HUES64 (cell line): ENCODE measurements around the gene NTM.
"Not testable (repeated sequence)": the region's sequence is repeated elsewhere in the genome, so short reads cannot be mapped to it uniquely, and the experiment has no call there.

ENCODE experiments used
- H3K27ac ChIP-seq: 2 replicates; pipeline ENCODE4 v1.7.0; 2013; ENCODE audit warnings: low read depth, low read length, inconsistent platforms
- H3K27me3 ChIP-seq: 2 replicates; pipeline ENCODE4 v1.6.1; 2013; ENCODE audit warnings: mild to moderate bottlenecking, low read length; ENCODE audit not compliant: insufficient read depth
- H3K36me3 ChIP-seq: 2 replicates; pipeline ENCODE4 v1.6.1; 2013; ENCODE audit warnings: mild to moderate bottlenecking, low read length; ENCODE audit not compliant: insufficient read depth
- H3K4me1 ChIP-seq: 2 replicates; pipeline ENCODE4 v1.6.1; 2013; ENCODE audit warnings: mild to moderate bottlenecking, low read length, moderate library complexity; ENCODE audit not compliant: insufficient read depth
- H3K4me3 ChIP-seq: 2 replicates; pipeline ENCODE4 v1.5.1; 2013; ENCODE audit warnings: mild to moderate bottlenecking, low read length, moderate library complexity
- H3K9ac ChIP-seq: 2 replicates; pipeline ENCODE4 v1.6.1; 2013; ENCODE audit warnings: mild to moderate bottlenecking, low read depth, low read length
- H3K9me3 ChIP-seq: 2 replicates; pipeline ENCODE4 v1.6.1; 2013; ENCODE audit warnings: low read depth, low read length; ENCODE audit not compliant: insufficient read depth
- WGBS: fragments of 150-250, 120-280 bp; methylation state at CpG from one replicate; pipeline ENCODE4 v1.1.7; 2013; ENCODE audit warnings: missing lambda C conversion rate; 5-methylcytosine and 5-hydroxymethylcytosine counted together

Gene NTM

GRCh38 chr11:131680448-131680847 lies 310.0 kb downstream of the NTM start:
- not testable (repeated sequence) for H3K36me3 ChIP-seq, H3K9me3 ChIP-seq, H3K27me3 ChIP-seq, H3K27ac ChIP-seq, H3K9ac ChIP-seq, H3K4me3 ChIP-seq
- WGBS: 71% methylated on average over 1 of the region's 1 CpG
- peaks cover 17% of the 10 kb centered on the region for H3K4me1 ChIP-seq

GRCh38 chr11:131681920-131682319 lies 311.5 kb downstream of the NTM start:
- WGBS: 92% methylated on average over 9 of the region's 9 CpGs
- no peak overlapping the region for H3K4me3 ChIP-seq
- H3K9me3 ChIP-seq: no peaks in the 10 kb centered on the region
- no peak overlapping the region for H3K27ac ChIP-seq
- H3K27me3 ChIP-seq: no peaks in the 10 kb centered on the region
- H3K4me1 ChIP-seq: peaks cover 17% of the 10 kb centered on the region
- H3K9ac ChIP-seq: no peak overlapping the region
- no peaks in the 10 kb centered on the region for H3K36me3 ChIP-seq

- Histone ChIP-seq H3K9ac (no peak overlapping the region), H3K36me3 (no peaks in the 10 kb centered on the region), H3K27me3 (no peaks in the 10 kb centered on the region), H3K4me3 (no peak overlapping the region), H3K27ac (no peak overlapping the region), H3K9me3 (no peaks in the 10 kb centered on the region), H3K4me1 (peaks cover 14% of the 10 kb centered on the region)
- 89% methylated on average over 21 of the region's 22 CpGs for WGBS
These were observed 312.1 kb downstream of the NTM start for GRCh38 chr11:131682373-131683015.

- Histone ChIP-seq H3K4me3 (no peak overlapping the region), H3K27ac (no peak overlapping the region), H3K27me3 (peaks cover under 1% of the 10 kb centered on the region), H3K36me3 (no peaks in the 10 kb centered on the region), H3K9ac (no peak overlapping the region), H3K4me1 (peaks cover 9% of the 10 kb centered on the region), H3K9me3 (no peaks in the 10 kb centered on the region)
- 94% methylated on average over 5 of the region's 5 CpGs for WGBS
These were observed 312.7 kb downstream of the NTM start for GRCh38 chr11:131683131-131683530.

GRCh38 chr11:131683666-131684065 lies 313.3 kb downstream of the NTM start:
- Histone ChIP-seq H3K27me3 (peaks cover 6% of the 10 kb centered on the region), H3K4me1 (peaks cover 10% of the 10 kb centered on the region; the same call in 1 of the 2 replicates), H3K36me3 (no peaks in the 10 kb centered on the region), H3K27ac (no peak overlapping the region), H3K4me3 (no peak overlapping the region), H3K9me3 (no peaks in the 10 kb centered on the region), H3K9ac (no peak overlapping the region)
- 93% methylated on average over 11 of the region's 11 CpGs for WGBS

GRCh38 chr11:131684111-131685060 lies 314.0 kb downstream of the NTM start:
- Histone ChIP-seq H3K9me3 (no peaks in the 10 kb centered on the region), H3K9ac (no peak overlapping the region), H3K4me3 (no peak overlapping the region), H3K36me3 (no peaks in the 10 kb centered on the region), H3K27ac (no peak overlapping the region), H3K27me3 (peaks cover 12% of the 10 kb centered on the region), H3K4me1 (peaks cover 10% of the 10 kb centered on the region; the same call in 1 of the 2 replicates)
- 92% methylated on average over 15 of the region's 15 CpGs for WGBS

- peaks cover 12% of the 10 kb centered on the region for H3K27me3 ChIP-seq
These were observed 314.8 kb downstream of the NTM start for GRCh38 chr11:131685206-131685605.

GRCh38 chr11:131685906-131686305 lies 315.5 kb downstream of the NTM start:
- Histone ChIP-seq H3K27me3 (peaks cover 12% of the 10 kb centered on the region), H3K4me1 (peaks cover 10% of the 10 kb centered on the region; the same call in 1 of the 2 replicates)
- WGBS: 97% methylated on average over 3 of the region's 3 CpGs

More at GRCh38 chr11:131685206-131685605, 314.8 kb downstream of the NTM start:
- no peak overlapping the region for H3K27ac ChIP-seq
- H3K4me3 ChIP-seq: no peak overlapping the region
- WGBS: 92% methylated on average over 6 of the region's 6 CpGs
- H3K9ac ChIP-seq: no peak overlapping the region
- peaks cover 10% of the 10 kb centered on the region; the same call in 1 of the 2 replicates for H3K4me1 ChIP-seq
- no peaks in the 10 kb centered on the region for H3K9me3 ChIP-seq
- no peaks in the 10 kb centered on the region for H3K36me3 ChIP-seq

GRCh38 chr11:131686836-131687235 lies 316.4 kb downstream of the NTM start:
- WGBS: 91% methylated on average over 9 of the region's 9 CpGs
- no peak overlapping the region for H3K9ac ChIP-seq
- H3K36me3 ChIP-seq: no peaks in the 10 kb centered on the region
- H3K27ac ChIP-seq: no peak overlapping the region
- H3K9me3 ChIP-seq: no peaks in the 10 kb centered on the region
- H3K4me3 ChIP-seq: no peak overlapping the region
- peaks cover 16% of the 10 kb centered on the region for H3K27me3 ChIP-seq
- H3K4me1 ChIP-seq: peaks cover 10% of the 10 kb centered on the region; the same call in 1 of the 2 replicates

More at GRCh38 chr11:131685906-131686305, 315.5 kb downstream of the NTM start:
- H3K4me3 ChIP-seq: no peak overlapping the region
- no peaks in the 10 kb centered on the region for H3K36me3 ChIP-seq
- no peaks in the 10 kb centered on the region for H3K9me3 ChIP-seq
- no peak overlapping the region for H3K27ac ChIP-seq
- no peak overlapping the region for H3K9ac ChIP-seq

- H3K9me3 ChIP-seq: no peaks in the 10 kb centered on the region
- 90% methylated on average over 30 of the region's 30 CpGs for WGBS
- no peak overlapping the region for H3K4me3 ChIP-seq
- H3K27me3 ChIP-seq: peaks cover 22% of the 10 kb centered on the region
- H3K27ac ChIP-seq: no peak overlapping the region
- peaks cover 10% of the 10 kb centered on the region; the same call in 1 of the 2 replicates for H3K4me1 ChIP-seq
- no peak overlapping the region for H3K9ac ChIP-seq
- H3K36me3 ChIP-seq: no peaks in the 10 kb centered on the region
These were observed 317.1 kb downstream of the NTM start for GRCh38 chr11:131687291-131688047.
